ENCODE results near the gene TRAK2.
"Not testable (repeated sequence)": the region's sequence is repeated elsewhere in the genome, so short reads cannot be mapped to it uniquely, and the experiment has no call there.

- TF ChIP-seq, protein P1, sequence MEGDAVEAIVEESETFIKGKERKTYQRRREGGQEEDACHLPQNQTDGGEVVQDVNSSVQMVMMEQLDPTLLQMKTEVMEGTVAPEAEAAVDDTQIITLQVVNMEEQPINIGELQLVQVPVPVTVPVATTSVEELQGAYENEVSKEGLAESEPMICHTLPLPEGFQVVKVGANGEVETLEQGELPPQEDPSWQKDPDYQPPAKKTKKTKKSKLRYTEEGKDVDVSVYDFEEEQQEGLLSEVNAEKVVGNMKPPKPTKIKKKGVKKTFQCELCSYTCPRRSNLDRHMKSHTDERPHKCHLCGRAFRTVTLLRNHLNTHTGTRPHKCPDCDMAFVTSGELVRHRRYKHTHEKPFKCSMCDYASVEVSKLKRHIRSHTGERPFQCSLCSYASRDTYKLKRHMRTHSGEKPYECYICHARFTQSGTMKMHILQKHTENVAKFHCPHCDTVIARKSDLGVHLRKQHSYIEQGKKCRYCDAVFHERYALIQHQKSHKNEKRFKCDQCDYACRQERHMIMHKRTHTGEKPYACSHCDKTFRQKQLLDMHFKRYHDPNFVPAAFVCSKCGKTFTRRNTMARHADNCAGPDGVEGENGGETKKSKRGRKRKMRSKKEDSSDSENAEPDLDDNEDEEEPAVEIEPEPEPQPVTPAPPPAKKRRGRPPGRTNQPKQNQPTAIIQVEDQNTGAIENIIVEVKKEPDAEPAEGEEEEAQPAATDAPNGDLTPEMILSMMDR (IDR thresholded peaks at IDR 0.05): not testable (repeated sequence)
- not testable (repeated sequence) for TF ChIP-seq POLR2A, EP300 (IDR thresholded peaks at IDR 0.05)
Observed at GRCh38 chr2:201428366-201428765, 22.9 kb downstream of the TRAK2 start.

All from stomach (tissue), 4 donors.